ENCODE results near the gene RAP1GAP. TPM values are rescaled to one million over a fixed set of nuclear protein-coding genes. Genes with fewer than 3 reads are reported as not detected.

Gene RAP1GAP
- total RNA-seq, 4 donors from 2014 or later: 0.33 to 0.83 (median 0.56) TPM

- TF ChIP-seq, protein P1, sequence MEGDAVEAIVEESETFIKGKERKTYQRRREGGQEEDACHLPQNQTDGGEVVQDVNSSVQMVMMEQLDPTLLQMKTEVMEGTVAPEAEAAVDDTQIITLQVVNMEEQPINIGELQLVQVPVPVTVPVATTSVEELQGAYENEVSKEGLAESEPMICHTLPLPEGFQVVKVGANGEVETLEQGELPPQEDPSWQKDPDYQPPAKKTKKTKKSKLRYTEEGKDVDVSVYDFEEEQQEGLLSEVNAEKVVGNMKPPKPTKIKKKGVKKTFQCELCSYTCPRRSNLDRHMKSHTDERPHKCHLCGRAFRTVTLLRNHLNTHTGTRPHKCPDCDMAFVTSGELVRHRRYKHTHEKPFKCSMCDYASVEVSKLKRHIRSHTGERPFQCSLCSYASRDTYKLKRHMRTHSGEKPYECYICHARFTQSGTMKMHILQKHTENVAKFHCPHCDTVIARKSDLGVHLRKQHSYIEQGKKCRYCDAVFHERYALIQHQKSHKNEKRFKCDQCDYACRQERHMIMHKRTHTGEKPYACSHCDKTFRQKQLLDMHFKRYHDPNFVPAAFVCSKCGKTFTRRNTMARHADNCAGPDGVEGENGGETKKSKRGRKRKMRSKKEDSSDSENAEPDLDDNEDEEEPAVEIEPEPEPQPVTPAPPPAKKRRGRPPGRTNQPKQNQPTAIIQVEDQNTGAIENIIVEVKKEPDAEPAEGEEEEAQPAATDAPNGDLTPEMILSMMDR (IDR thresholded peaks at IDR 0.05): no peak
- TF ChIP-seq POLR2A (IDR thresholded peaks at IDR 0.05; ENCODE audit: low read depth) (no peak), EP300 (IDR thresholded peaks at IDR 0.05) (no peak), POLR2AphosphoS5 (IDR thresholded peaks at IDR 0.05) (no peak)
- Histone ChIP-seq H3K27me3 (peaks cover 0 to 82% (median 0%) of the 10 kb centered on the region in 4 donors), H3K36me3 (no peaks in the 10 kb centered on the region), H3K4me1 (no peaks in the 10 kb centered on the region), H3K9me3 (no peaks in the 10 kb centered on the region), H3K27ac (replicated peaks in 1 of 4) (no peak overlapping the region), H3K4me3 (no peak overlapping the region)
- 54% methylated on average over 10 of the region's 13 CpGs for WGBS
- intact Hi-C loops (cut with DNase I): no loop called here
- no peak for DNase-seq (ENCODE audit: extremely low spot score)
These were observed 38.4 kb downstream of the RAP1GAP start for GRCh38 chr1:21630571-21631343.

DNA sequence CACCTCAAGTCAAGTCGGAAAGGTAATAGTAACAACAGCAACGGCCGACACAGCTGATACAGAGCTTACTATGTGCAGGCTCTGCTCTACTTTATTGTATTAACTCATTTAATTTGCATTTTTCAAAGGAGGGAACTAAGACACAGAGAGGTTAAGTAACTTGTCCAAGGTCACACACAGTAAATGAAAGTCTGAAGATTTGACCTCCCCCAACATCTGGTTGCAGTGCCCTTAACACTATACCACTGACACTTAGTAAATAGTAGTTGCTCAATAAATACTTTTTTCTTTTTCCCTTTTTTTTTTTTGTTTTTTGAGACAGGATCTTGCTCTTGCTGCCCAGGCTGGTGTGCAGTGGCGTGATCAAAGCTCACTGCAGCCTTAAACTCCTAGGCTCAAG is 39.2 kb downstream of the RAP1GAP start:
- Histone ChIP-seq H3K27ac (replicated peaks in 1 of 4) (no peak overlapping the region), H3K36me3 (no peaks in the 10 kb centered on the region), H3K4me1 (no peaks in the 10 kb centered on the region), H3K27me3 (peaks cover 0 to 80% (median 0%) of the 10 kb centered on the region in 4 donors), H3K4me3 (no peak overlapping the region), H3K9me3 (no peaks in the 10 kb centered on the region)
- intact Hi-C loops (cut with DNase I): no loop called here
- no peak for TF ChIP-seq POLR2A (IDR thresholded peaks at IDR 0.05; ENCODE audit: low read depth)
- WGBS: 95% methylated on average over 4 of the region's 4 CpGs
- no peak for DNase-seq (ENCODE audit: extremely low spot score)

DNA sequence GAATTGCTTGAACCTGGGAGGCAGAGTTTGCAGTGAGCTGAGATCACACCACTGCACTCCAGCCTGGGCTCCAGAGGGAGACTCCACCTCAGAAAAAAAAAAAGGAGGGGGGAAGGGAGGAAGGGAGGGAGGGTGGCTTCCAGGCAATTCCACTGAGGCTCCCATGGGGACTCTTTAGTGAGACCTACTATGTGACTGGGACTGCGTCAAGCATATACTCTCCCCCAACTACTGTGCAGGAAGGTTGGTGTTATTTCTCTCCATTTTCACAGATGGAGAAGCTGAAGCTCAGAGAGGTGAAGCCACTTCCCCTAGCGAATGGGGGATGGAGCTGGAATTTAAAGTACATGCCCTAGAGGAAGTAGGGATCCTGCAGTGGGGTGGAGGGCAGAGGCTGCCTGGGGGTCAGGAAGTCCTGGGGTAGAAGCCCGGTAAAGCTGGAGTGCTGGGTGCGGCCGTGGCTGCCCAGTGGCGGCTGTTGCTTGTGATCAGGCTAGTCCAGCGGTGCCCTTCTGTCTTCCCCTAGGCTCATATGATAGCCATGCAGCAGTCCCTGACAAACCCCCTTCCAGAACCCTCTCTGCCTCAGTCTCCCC is 40.3 kb downstream of the RAP1GAP start:
- Histone ChIP-seq H3K4me3 (no peak overlapping the region), H3K27me3 (peaks cover 0 to 80% (median 0%) of the 10 kb centered on the region in 4 donors), H3K9me3 (no peaks in the 10 kb centered on the region), H3K4me1 (no peaks in the 10 kb centered on the region), H3K36me3 (no peaks in the 10 kb centered on the region), H3K27ac (replicated peaks in 1 of 4) (no peak overlapping the region)
- intact Hi-C loops (cut with DNase I): no loop called here
- no peak for DNase-seq (ENCODE audit: extremely low spot score)
- WGBS: 72% methylated on average over 7 of the region's 7 CpGs
- TF ChIP-seq POLR2AphosphoS5 (IDR thresholded peaks at IDR 0.05) (no peak), EP300 (IDR thresholded peaks at IDR 0.05) (no peak), POLR2A (IDR thresholded peaks at IDR 0.05; ENCODE audit: low read depth) (no peak)
- TF ChIP-seq, protein P1 (IDR thresholded peaks at IDR 0.05): no peak

GRCh38 chr1:21626921-21627339 is 42.2 kb downstream of the RAP1GAP start:
- no peaks in the 10 kb centered on the region for H3K9me3 ChIP-seq
- DNase-seq (ENCODE audit: extremely low spot score): no peak
- H3K4me1 ChIP-seq: peaks cover 0 to 11% (median 9%) of the 10 kb centered on the region in 4 donors
- H3K27ac ChIP-seq (replicated peaks in 1 of 4): no peak overlapping the region
- 79% methylated on average over 9 of the region's 11 CpGs for WGBS
- H3K27me3 ChIP-seq: peaks cover 0 to 82% (median 3%) of the 10 kb centered on the region in 4 donors
- H3K36me3 ChIP-seq: no peaks in the 10 kb centered on the region
- H3K4me3 ChIP-seq: no peak overlapping the region
- TF ChIP-seq, protein P1 (IDR thresholded peaks at IDR 0.05): no peak
- TF ChIP-seq POLR2AphosphoS5 (IDR thresholded peaks at IDR 0.05) (no peak), POLR2A (IDR thresholded peaks at IDR 0.05; ENCODE audit: low read depth) (no peak), EP300 (IDR thresholded peaks at IDR 0.05) (no peak)
- intact Hi-C loops (cut with DNase I): no loop called here

DNA sequence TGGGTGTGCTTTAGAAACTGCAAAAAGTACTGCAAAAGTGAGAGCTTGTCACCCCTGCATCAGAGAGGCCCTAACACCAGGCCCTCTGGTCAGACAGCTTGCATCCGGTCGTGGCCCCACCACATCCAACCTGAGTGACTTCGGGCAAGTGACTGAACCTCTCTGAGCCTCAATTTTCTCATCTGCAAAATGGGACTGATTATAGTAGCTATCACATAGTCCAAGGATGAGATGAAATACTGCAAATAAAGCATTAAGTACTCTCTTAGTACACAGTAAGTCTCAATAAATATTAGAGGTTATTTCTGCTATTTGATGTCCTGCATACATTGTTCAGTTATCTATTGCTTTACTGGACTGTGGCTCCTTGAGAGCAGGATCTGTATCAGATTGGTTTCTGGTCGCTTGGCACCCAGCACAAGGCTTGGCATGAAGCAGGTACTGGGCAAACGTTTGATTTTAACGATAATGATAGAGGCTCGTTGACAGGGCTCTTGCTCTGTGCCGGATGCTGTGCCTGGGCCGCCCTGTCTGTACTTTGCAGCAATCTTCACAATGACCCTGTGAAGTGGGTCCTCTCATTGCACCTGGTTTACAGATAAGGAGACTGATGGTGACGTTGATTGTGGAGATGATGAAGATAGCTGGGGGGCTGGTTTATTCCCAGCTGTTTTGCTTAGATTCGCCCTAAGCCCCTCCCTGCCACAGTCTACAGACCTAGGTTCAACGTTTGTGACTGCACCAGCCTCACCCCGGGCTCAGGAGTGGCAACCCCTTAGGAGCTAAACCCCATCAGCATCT is 43.6 kb downstream of the RAP1GAP start:
- 88% methylated on average over 13 of the region's 13 CpGs for WGBS
- H3K27me3 ChIP-seq: peaks cover 0 to 79% (median 3%) of the 10 kb centered on the region in 4 donors
- no peak for DNase-seq (ENCODE audit: extremely low spot score)
- H3K4me1 ChIP-seq: peaks cover 0 to 19% (median 12%) of the 10 kb centered on the region in 4 donors
- H3K36me3 ChIP-seq: no peaks in the 10 kb centered on the region
- intact Hi-C loops (cut with DNase I): no loop called here
- TF ChIP-seq POLR2AphosphoS5 (IDR thresholded peaks at IDR 0.05): no peak
- TF ChIP-seq, protein P1 (IDR thresholded peaks at IDR 0.05): no peak
- TF ChIP-seq POLR2A (IDR thresholded peaks at IDR 0.05; ENCODE audit: low read depth): no peak
- no peak for TF ChIP-seq EP300 (IDR thresholded peaks at IDR 0.05)
- H3K4me3 ChIP-seq: no peak overlapping the region
- H3K27ac ChIP-seq (replicated peaks in 1 of 4): no peak overlapping the region
- H3K9me3 ChIP-seq: no peaks in the 10 kb centered on the region

Measured in esophagus muscularis mucosa (tissue), 4 donors.